HCT116 (cell line): ENCODE measurements around the gene ELOVL3. TPM values are rescaled to one million over a fixed set of nuclear protein-coding genes. Genes with fewer than 3 reads are reported as not detected.

Experiments
- ATAC-seq: fragments of 200-7000 bp; cut with Tn5 transposase; 2 replicates; pipeline ENCODE4 v1.9.1; 2020; ENCODE audit warnings: mild to moderate bottlenecking, moderate library complexity
- BruUV-seq: library from RNA; stranded (reverse); fragments of 400-500 nt; replicated peaks from 2 replicates; lab custom pipeline; 2021; lab: Mats Ljungman, UMichigan
- CTCF ChIA-PET: fragments of 300-600 bp; sonication (Branson Sonifier 250); formaldehyde crosslinking; loops from one replicate; lab custom pipeline; 2021; ENCODE audit warnings: antibody characterized with exemption; lab: Charles Lee
- POLR2A ChIA-PET: fragments of 300-600, 350-600 bp; sonication (Branson Sonifier 250); formaldehyde crosslinking; loops from one replicate; lab custom pipeline; 2021; ENCODE audit warnings: antibody characterized with exemption; lab: Charles Lee
- RAD21 ChIA-PET, 2 experiments: fragments of 300-600 bp; sonication (Branson Sonifier 250); formaldehyde crosslinking; loops; one replicate each; lab custom pipeline; 2023; ENCODE audit warnings: low total read pairs in 2 of 2; ENCODE audit not compliant: uncharacterized antibody in 2 of 2, unreplicated experiment in 2 of 2, low non-redundant PET in 1 of 2; lab: Charles Lee
- DNase-seq: peaks from one replicate; pipeline ENCODE4 v3.0.0-alpha.2; 2010; ENCODE audit warnings: low read depth, low spot score
- H2AFZ ChIP-seq: fragments of 200-600 bp; shearing (Covaris generic), sonication (generic); 2 replicates; pipeline ENCODE4 v1.6.1; 2017; ENCODE audit warnings: low read depth, mixed run types, mixed read lengths, antibody characterized with exemption, low read length; ENCODE audit not compliant: poor library complexity, severe bottlenecking
- H3K27ac ChIP-seq: 2 replicates; pipeline ENCODE4 v1.5.1; 2012; ENCODE audit warnings: low read depth, low read length
- H3K27me3 ChIP-seq: fragments of 200-600 bp; sonication (generic); 2 replicates; pipeline ENCODE4 v1.6.1; 2016; ENCODE audit warnings: mixed run types, low read length, mixed read lengths; ENCODE audit not compliant: insufficient read depth
- H3K36me3 ChIP-seq, 2 experiments: fragments of 200-500 bp in 1 of 2; fragments of 200-600 bp in 1 of 2; sonication (Bioruptor generic) in 1 of 2; sonication (generic) in 1 of 2; 2 replicates each; pipeline versions ENCODE4 v1.5.1 to v1.6.1; 2014 to 2016; ENCODE audit warnings: low read length in 2 of 2, inconsistent platforms in 1 of 2, mixed read lengths in 1 of 2, mixed run types in 1 of 2; ENCODE audit not compliant: insufficient read depth in 2 of 2, control insufficient read depth in 1 of 2
- H3K4me1 ChIP-seq, 2 experiments: fragments of 200-600 bp in 1 of 2; sonication (generic) in 1 of 2; 2 replicates each; pipeline versions ENCODE4 v1.5.1 to v1.6.1; 2012 to 2017; ENCODE audit warnings: low read length in 2 of 2, inconsistent platforms in 1 of 2, mild to moderate bottlenecking in 1 of 2, mixed read lengths in 1 of 2, mixed run types in 1 of 2, moderate library complexity in 1 of 2; ENCODE audit not compliant: insufficient read depth in 2 of 2, control insufficient read depth in 1 of 2
- H3K4me2 ChIP-seq: fragments of 200-600 bp; sonication (generic); 2 replicates; pipeline ENCODE4 v1.6.1; 2017; ENCODE audit warnings: mixed run types, low read length, mixed read lengths
- H3K4me3 ChIP-seq, 2 experiments: fragments of 200-600 bp in 1 of 2; sonication (generic) in 1 of 2; replicated peaks in 1 of 2; 2 replicates each; pipeline ENCODE4 v1.5.1; 2011 to 2016; ENCODE audit warnings: low read length in 2 of 2, control low read depth in 1 of 2, low read depth in 1 of 2, mild to moderate bottlenecking in 1 of 2, mixed read lengths in 1 of 2, mixed run types in 1 of 2
- H3K79me2 ChIP-seq: fragments of 200-600 bp; sonication (generic); 2 replicates; pipeline ENCODE4 v1.6.1; 2017; ENCODE audit warnings: mild to moderate bottlenecking, mixed run types, low read length, moderate library complexity, mixed read lengths; ENCODE audit not compliant: insufficient read depth
- H3K9ac ChIP-seq: fragments of 200-600 bp; sonication (generic); 2 replicates; pipeline ENCODE4 v1.6.1; 2016; ENCODE audit warnings: low read length, mixed read lengths
- H3K9me2 ChIP-seq: fragments of 200-600 bp; sonication (generic), shearing (Covaris generic); 2 replicates; pipeline ENCODE4 v1.6.1; 2017; ENCODE audit warnings: mixed run types, mild to moderate bottlenecking, moderate library complexity; ENCODE audit not compliant: insufficient read depth
- H3K9me3 ChIP-seq, 2 experiments: fragments of 200-500 bp in 1 of 2; fragments of 200-600 bp in 1 of 2; sonication (Bioruptor generic) in 1 of 2; sonication (generic) in 1 of 2; 2 replicates each; pipeline ENCODE4 v1.6.1; 2014 to 2017; ENCODE audit warnings: low read length in 2 of 2, mixed read lengths in 2 of 2, inconsistent platforms in 1 of 2, low read depth in 1 of 2, mild to moderate bottlenecking in 1 of 2, mixed run types in 1 of 2, moderate library complexity in 1 of 2; ENCODE audit not compliant: control insufficient read depth in 1 of 2, insufficient read depth in 1 of 2
- H4K20me1 ChIP-seq: fragments of 200-600 bp; sonication (generic), shearing (Covaris generic); 2 replicates; pipeline ENCODE4 v1.6.1; 2017; ENCODE audit warnings: mixed run types, mild to moderate bottlenecking, moderate library complexity; ENCODE audit not compliant: insufficient read depth
- ATF3 ChIP-seq: IDR thresholded peaks from 2 replicates; pipeline ENCODE4 v1.6.1; 2012
- CTCF ChIP-seq, 3 experiments: fragments of 200-600 bp in 1 of 3; sonication (generic) in 1 of 3; IDR thresholded peaks in 2 of 3; conservative IDR thresholded peaks in 1 of 3; 2 replicates each; pipeline ENCODE4 v1.5.1; 2012 to 2017; ENCODE audit warnings: low read depth in 2 of 3, low read length in 2 of 3, antibody characterized with exemption in 1 of 3, borderline replicate concordance in 1 of 3, control low read depth in 1 of 3, mild to moderate bottlenecking in 1 of 3, mixed read lengths in 1 of 3, mixed run types in 1 of 3, moderate library complexity in 1 of 3; ENCODE audit not compliant: insufficient read depth in 1 of 3
- EGR1 ChIP-seq: IDR thresholded peaks from 2 replicates; pipeline ENCODE4 v1.6.1; 2012; ENCODE audit warnings: low read depth
- EZH2 ChIP-seq: fragments of 200-600 bp; sonication (generic); IDR thresholded peaks from 2 replicates; pipeline ENCODE4 v1.6.1; 2017; ENCODE audit warnings: antibody characterized with exemption, mixed run types
- FOSL1 ChIP-seq: IDR thresholded peaks from 2 replicates; pipeline ENCODE4 v1.6.1; 2012; ENCODE audit warnings: low read depth
- JUND ChIP-seq: IDR thresholded peaks from 2 replicates; pipeline ENCODE4 v1.6.1; 2012
- MAX ChIP-seq: IDR thresholded peaks from 2 replicates; pipeline ENCODE4 v1.6.1; 2012
- POLR2A ChIP-seq: IDR thresholded peaks from 2 replicates; pipeline ENCODE4 v1.7.0; 2011; ENCODE audit warnings: borderline replicate concordance; ENCODE audit not compliant: insufficient read depth, insufficient read length; ENCODE audit errors: extremely low read depth
- POLR2AphosphoS5 ChIP-seq: IDR thresholded peaks from 2 replicates; pipeline ENCODE4 v1.6.1; 2011; ENCODE audit warnings: mild to moderate bottlenecking, low read depth, low read length, moderate library complexity
- RAD21 ChIP-seq: IDR thresholded peaks from 2 replicates; pipeline ENCODE4 v1.6.1; 2012; ENCODE audit warnings: low read depth, mild to moderate bottlenecking
- REST ChIP-seq: IDR thresholded peaks from 2 replicates; pipeline ENCODE4 v1.6.1; 2012; ENCODE audit warnings: low read depth
- SIN3A ChIP-seq: IDR thresholded peaks from 2 replicates; pipeline ENCODE4 v1.6.1; 2012; ENCODE audit warnings: low read depth
- SRF ChIP-seq: IDR thresholded peaks from 2 replicates; pipeline ENCODE4 v1.6.1; 2012; ENCODE audit warnings: low read depth
- TCF7L2 ChIP-seq: IDR thresholded peaks from 2 replicates; pipeline ENCODE4 v1.7.0; 2011; ENCODE audit warnings: borderline replicate concordance, inconsistent platforms; ENCODE audit not compliant: insufficient read depth, insufficient read length; ENCODE audit errors: extremely low read depth
- ZBTB33 ChIP-seq: IDR thresholded peaks from 2 replicates; pipeline ENCODE4 v1.6.1; 2011; ENCODE audit warnings: mild to moderate bottlenecking, low read length, moderate library complexity; ENCODE audit not compliant: insufficient replicate concordance; ENCODE audit errors: extremely low read depth
- ZFX ChIP-seq: fragments of 450-650 bp; IDR thresholded peaks from 2 replicates; pipeline ENCODE4 v1.6.1; 2017
- ZNF274 ChIP-seq: fragments of 200-500 bp; sonication (Bioruptor generic); IDR thresholded peaks from 2 replicates; pipeline ENCODE4 v1.6.1; 2014; ENCODE audit warnings: mild to moderate bottlenecking, low read depth, low read length, inconsistent platforms
- intact Hi-C: fragments of 100-400 bp; cut with micrococcal nuclease; formaldehyde crosslinking; loops from 2 replicates; pipeline ENCODE4 v1.10.0; 2022
- total RNA-seq: library from RNA; stranded (reverse); gene quantifications from one replicate; pipeline ENCODE4 v1.2.1, GENCODE V29; 2021; ENCODE audit not compliant: unreplicated experiment

The ELOVL3 gene
- total RNA-seq, 1 experiment from 2014 or later: 5.5 TPM

- POLR2A ChIA-PET: interaction anchor here (1.6 kb wide), 1 partner anchor 32 kb away, joined by 4 read pairs; no protein-coding TSS in a partner anchor
- Histone ChIP-seq H3K27ac (no peak overlapping the region), H3K27me3 (no peaks in the 10 kb centered on the region), H3K4me1 (no peaks in the 10 kb centered on the region)
- DNase-seq: no peak
- TF ChIP-seq MAX (no peak), POLR2AphosphoS5 (no peak), ATF3 (no peak), SRF (no peak), POLR2A (no peak), SIN3A (no peak), RAD21 (no peak), REST (no peak), FOSL1 (no peak), EZH2 (no peak), CTCF (IDR thresholded peaks at IDR 0.05 in 2 of 3, conservative IDR thresholded peaks at IDR 0.05 in 1 of 3; ENCODE audit: borderline replicate concordance in 1 of 3, insufficient read depth in 1 of 3, low read depth in 2 of 3, low read length in 2 of 3) (no peak), ZFX (no peak), JUND (no peak), ZNF274 (no peak), TCF7L2 (no peak), ZBTB33 (no peak), EGR1 (no peak)
- TF ChIP-seq, all 23 proteins: peak for 0
- ChIA-PET RAD21 (interaction anchor here in 1 of 2 experiments (0.6 kb wide), 1 partner anchor 231 kb away, joined by 3 read pairs; no protein-coding TSS in a partner anchor), CTCF (interaction anchor here (0.7 to 0.8 kb wide), 3 partner anchors 12 to 37 kb away, joined by 3 to 4 read pairs (median 3); no protein-coding TSS in a partner anchor)
- H4K20me1 ChIP-seq: peaks cover 5% of the 10 kb centered on the region; the same call in 1 of the 2 replicates
- no TSS peak for BruUV-seq
- H3K9me2 ChIP-seq: no peaks in the 10 kb centered on the region
- no peak overlapping the region for H3K4me2 ChIP-seq
- no peak overlapping the region for H3K4me3 ChIP-seq
- H2AFZ ChIP-seq: no peak overlapping the region
- intact Hi-C loops: no loop called here
- no peak for ATAC-seq
- H3K36me3 ChIP-seq: peaks cover 2 to 9% of the 10 kb centered on the region in 2 experiments; a peak in 1 of 4 replicates
- H3K9me3 ChIP-seq: no peaks in the 10 kb centered on the region
- no peak overlapping the region for H3K9ac ChIP-seq
- peaks cover 65% of the 10 kb centered on the region for H3K79me2 ChIP-seq
Measured at GRCh38 chr10:102266670-102267069, 40.6 kb downstream of the ELOVL3 start.
